Natural killer cell (primary cell): Measurements from ENCODE around the gene ZNF692. TPM values are rescaled to one million over a fixed set of nuclear protein-coding genes. Genes with fewer than 3 reads are reported as not detected.
A peak's percentile ranks its signal among the peaks of the same experiment; 100 is the strongest.

Source experiments
- ATAC-seq, 3 donors: fragments of 150-1000 bp in 2 of 3; fragments of 200-7000 bp in 1 of 3; cut with Tn5 transposase; 1 replicate in 1 of 3; 2 replicates in 2 of 3; pipeline ENCODE4 v1.10.0; 2021; ENCODE audit warnings: mild to moderate bottlenecking in 2 of 3, moderate library complexity in 2 of 3
- DNase-seq, 2 donors: peaks; one replicate each; pipeline versions ENCODE4 v3.0.0 to v3.0.0-alpha.2; 2013 to 2021; ENCODE audit warnings: mixed read lengths in 1 of 2
- H3K27ac ChIP-seq: one replicate; pipeline ENCODE4 v1.5.1; 2013; ENCODE audit warnings: mild to moderate bottlenecking, low read length
- H3K27me3 ChIP-seq: one replicate; pipeline ENCODE4 v1.6.1; 2013; ENCODE audit warnings: low read length; ENCODE audit not compliant: control insufficient read depth, insufficient read depth
- H3K36me3 ChIP-seq: one replicate; pipeline ENCODE4 v1.6.1; 2013; ENCODE audit warnings: low read length; ENCODE audit not compliant: control insufficient read depth, insufficient read depth
- H3K4me1 ChIP-seq: one replicate; pipeline ENCODE4 v1.6.1; 2013; ENCODE audit warnings: low read length; ENCODE audit not compliant: control insufficient read depth, insufficient read depth
- H3K4me3 ChIP-seq: one replicate; pipeline ENCODE4 v1.5.1; 2013; ENCODE audit warnings: low read length
- H3K9me3 ChIP-seq: one replicate; pipeline ENCODE4 v1.6.1; 2013; ENCODE audit warnings: low read length; ENCODE audit not compliant: control insufficient read depth, insufficient read depth
- H3K27ac Mint-ChIP-seq, 2 donors: one replicate each; pipeline ENCODE4 v1.8.0; 2022; ENCODE audit warnings: mild to moderate bottlenecking in 2 of 2, mixed read lengths in 2 of 2, moderate library complexity in 1 of 2
- H3K27me3 Mint-ChIP-seq, 2 donors: one replicate each; pipeline ENCODE4 v1.8.0; 2022; ENCODE audit warnings: low read depth in 2 of 2, mixed read lengths in 2 of 2
- H3K36me3 Mint-ChIP-seq: one replicate; pipeline ENCODE4 v1.8.0; 2022; ENCODE audit warnings: mixed read lengths
- H3K4me1 Mint-ChIP-seq, 2 donors: one replicate each; pipeline ENCODE4 v1.8.0; 2022; ENCODE audit warnings: mixed read lengths in 2 of 2
- H3K4me3 Mint-ChIP-seq: one replicate; pipeline ENCODE4 v1.8.0; 2022; ENCODE audit warnings: mild to moderate bottlenecking, moderate library complexity, mixed read lengths
- H3K9me3 Mint-ChIP-seq, 2 donors: one replicate each; pipeline ENCODE4 v1.8.0; 2022; ENCODE audit warnings: mixed read lengths in 2 of 2
- WGBS: methylation state at CpG from one replicate; pipeline ENCODE4 v1.1.7; 2013; ENCODE audit warnings: missing lambda C conversion rate; ENCODE audit not compliant: insufficient coverage; 5-methylcytosine and 5-hydroxymethylcytosine counted together
- intact Hi-C: fragments of 100-400 bp; cut with micrococcal nuclease; formaldehyde crosslinking; loops from one replicate; pipeline ENCODE4 v1.14.2; 2022
- total RNA-seq, 4 donors: library from RNA; stranded (reverse); fragments of 120-200 nt in 1 of 4; gene quantifications; one replicate each; pipeline versions ENCODE4 v1.2.3 to v1.2.4, GENCODE V29; 2013 to 2022
- TF ChIP-seq, protein P1 (sequence below): fragments of 200-600 bp; IDR thresholded peaks from one replicate; pipeline ENCODE4 v1.8.0; 2022; ENCODE audit warnings: antibody characterized with exemption

Gene ZNF692
- total RNA-seq, 3 donors from 2014 or later (not counting 1 experiment from before 2014, with no cell fraction given), result 50.4 to 58.7 (median 52.3) TPM

GRCh38 chr1:248825573-248825908, 33.3 kb downstream of the ZNF692 start:
- intact Hi-C loops, result no loop called here

GRCh38 chr1:248825136-248825535, 33.7 kb downstream of the ZNF692 start:
- Mint-ChIP-seq H3K27ac (peak overlapping the region; percentile 96), H3K9me3 (no peaks in the 10 kb centered on the region), H3K4me1 (peaks cover 56 to 65% of the 10 kb centered on the region in 2 donors), H3K27me3 (no peaks in the 10 kb centered on the region), H3K36me3 (no peaks in the 10 kb centered on the region), H3K4me3 (peak overlapping the region; percentile 96)
- Histone ChIP-seq H3K27me3 (no peaks in the 10 kb centered on the region), H3K4me1 (peaks cover 46% of the 10 kb centered on the region), H3K27ac (peak overlapping the region; percentile 99), H3K36me3 (peaks cover 20% of the 10 kb centered on the region), H3K9me3 (no peaks in the 10 kb centered on the region), H3K4me3 (peak overlapping the region; percentile 93)
- 52% methylated on average over 10 of the region's 10 CpGs for WGBS
- TF ChIP-seq, protein P1, sequence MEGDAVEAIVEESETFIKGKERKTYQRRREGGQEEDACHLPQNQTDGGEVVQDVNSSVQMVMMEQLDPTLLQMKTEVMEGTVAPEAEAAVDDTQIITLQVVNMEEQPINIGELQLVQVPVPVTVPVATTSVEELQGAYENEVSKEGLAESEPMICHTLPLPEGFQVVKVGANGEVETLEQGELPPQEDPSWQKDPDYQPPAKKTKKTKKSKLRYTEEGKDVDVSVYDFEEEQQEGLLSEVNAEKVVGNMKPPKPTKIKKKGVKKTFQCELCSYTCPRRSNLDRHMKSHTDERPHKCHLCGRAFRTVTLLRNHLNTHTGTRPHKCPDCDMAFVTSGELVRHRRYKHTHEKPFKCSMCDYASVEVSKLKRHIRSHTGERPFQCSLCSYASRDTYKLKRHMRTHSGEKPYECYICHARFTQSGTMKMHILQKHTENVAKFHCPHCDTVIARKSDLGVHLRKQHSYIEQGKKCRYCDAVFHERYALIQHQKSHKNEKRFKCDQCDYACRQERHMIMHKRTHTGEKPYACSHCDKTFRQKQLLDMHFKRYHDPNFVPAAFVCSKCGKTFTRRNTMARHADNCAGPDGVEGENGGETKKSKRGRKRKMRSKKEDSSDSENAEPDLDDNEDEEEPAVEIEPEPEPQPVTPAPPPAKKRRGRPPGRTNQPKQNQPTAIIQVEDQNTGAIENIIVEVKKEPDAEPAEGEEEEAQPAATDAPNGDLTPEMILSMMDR, result no peak
- ATAC-seq (no peak), DNase-seq (no peak)
- intact Hi-C loops, result no loop called here

More at GRCh38 chr1:248825573-248825908, 33.3 kb downstream of the ZNF692 start:
- no peaks in the 10 kb centered on the region for H3K36me3 Mint-ChIP-seq
- peak overlapping the region; percentile 93 for H3K4me3 ChIP-seq
- no peaks in the 10 kb centered on the region for H3K27me3 Mint-ChIP-seq
- H3K27ac ChIP-seq, result peak overlapping the region; percentile 99
- H3K27ac Mint-ChIP-seq, result peak overlapping the region; percentile 96
- H3K9me3 ChIP-seq, result no peaks in the 10 kb centered on the region
- no peaks in the 10 kb centered on the region for H3K9me3 Mint-ChIP-seq
- H3K4me3 Mint-ChIP-seq, result peak overlapping the region; percentile 96
- no peak for DNase-seq
- peaks cover 56 to 61% of the 10 kb centered on the region in 2 donors for H3K4me1 Mint-ChIP-seq
- no peaks in the 10 kb centered on the region for H3K27me3 ChIP-seq
- under 1% methylated on average over 18 of the region's 18 CpGs for WGBS
- ATAC-seq, result peak in 1 of 3 donors; percentile 1
- H3K36me3 ChIP-seq, result peaks cover 17% of the 10 kb centered on the region
- TF ChIP-seq, protein P1, result no peak
- peaks cover 46% of the 10 kb centered on the region for H3K4me1 ChIP-seq

DNA sequence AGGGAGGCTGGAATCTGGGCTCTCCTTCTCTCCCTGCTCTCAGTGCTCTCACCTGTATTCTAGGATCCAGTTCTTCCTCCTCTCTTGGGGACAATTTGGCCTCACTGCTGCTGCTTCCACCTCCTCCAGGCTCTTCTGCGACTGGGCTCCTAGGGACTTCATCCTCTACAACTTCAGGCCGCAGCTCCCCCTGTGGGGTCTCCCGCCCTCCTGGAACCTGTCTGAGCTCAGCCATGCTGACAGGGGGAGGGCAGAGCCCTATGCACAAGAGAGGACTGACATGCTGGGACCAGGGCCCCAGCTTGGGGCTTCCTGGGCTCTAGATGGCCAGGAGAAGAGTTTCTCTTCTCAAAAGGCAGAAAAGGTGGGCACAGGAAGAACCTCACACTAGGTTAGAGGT, 34.2 kb downstream of the ZNF692 start:
- H3K27ac ChIP-seq, result peak overlapping the region; percentile 20
- H3K4me1 Mint-ChIP-seq, result peaks cover 56 to 68% of the 10 kb centered on the region in 2 donors
- TF ChIP-seq, protein P1, result no peak
- no peaks in the 10 kb centered on the region for H3K27me3 ChIP-seq
- no peaks in the 10 kb centered on the region for H3K27me3 Mint-ChIP-seq
- H3K27ac Mint-ChIP-seq, result peak overlapping the region; percentile 96
- ATAC-seq (no peak), DNase-seq (no peak)
- peak overlapping the region; percentile 96 for H3K4me3 Mint-ChIP-seq
- no peaks in the 10 kb centered on the region for H3K36me3 Mint-ChIP-seq
- H3K4me3 ChIP-seq, result no peak overlapping the region
- H3K9me3 ChIP-seq, result no peaks in the 10 kb centered on the region
- peaks cover 46% of the 10 kb centered on the region for H3K4me1 ChIP-seq
- intact Hi-C loops, result no loop called here
- WGBS, result 92% methylated on average over 3 of the region's 3 CpGs
- H3K9me3 Mint-ChIP-seq, result no peaks in the 10 kb centered on the region
- peaks cover 23% of the 10 kb centered on the region for H3K36me3 ChIP-seq

- Histone ChIP-seq H3K4me3 (no peak overlapping the region), H3K4me1 (peaks cover 47% of the 10 kb centered on the region), H3K36me3 (peaks cover 23% of the 10 kb centered on the region), H3K9me3 (no peaks in the 10 kb centered on the region), H3K27ac (no peak overlapping the region), H3K27me3 (no peaks in the 10 kb centered on the region)
- H3K27ac Mint-ChIP-seq, result peak overlapping the region; percentile 96
- H3K27me3 Mint-ChIP-seq, result no peaks in the 10 kb centered on the region
- no peak for ATAC-seq
- TF ChIP-seq, protein P1, result no peak
- peak overlapping the region; percentile 96 for H3K4me3 Mint-ChIP-seq
- H3K9me3 Mint-ChIP-seq, result no peaks in the 10 kb centered on the region
- DNase-seq, result no peak
- no CpG with 5 or more reads among the region's 1 CpG for WGBS
- intact Hi-C loops, result no loop called here
- peaks cover 56 to 68% of the 10 kb centered on the region in 2 donors for H3K4me1 Mint-ChIP-seq
- no peaks in the 10 kb centered on the region for H3K36me3 Mint-ChIP-seq
Measured at GRCh38 chr1:248824301-248824700, 34.6 kb downstream of the ZNF692 start.
